Epithelial cell of proximal tubule (primary cell): Measurements from ENCODE around the gene GPR17. TPM values are rescaled to one million over a fixed set of nuclear protein-coding genes. Genes with fewer than 3 reads are reported as not detected.

Experiments
- DNase-seq: peaks from one replicate; pipeline ENCODE4 v3.0.0-alpha.2; 2011; ENCODE audit warnings: low read depth
- H3K4me3 ChIP-seq: 2 replicates; pipeline ENCODE4 v1.5.1; 2011; ENCODE audit warnings: low read depth, mild to moderate bottlenecking, low read length
- total RNA-seq: library from RNA; depleted of rRNA; stranded (reverse); fragments of >200 nt; gene quantifications from 2 replicates; pipeline ENCODE4 v1.2.3, GENCODE V29; 2015
- TF ChIP-seq, protein P1 (sequence below): conservative IDR thresholded peaks from 2 replicates; pipeline ENCODE4 v1.5.1; 2012; ENCODE audit warnings: low read depth, mild to moderate bottlenecking, low read length

Gene GPR17
- total RNA-seq, 1 donor from 2014 or later = not detected

DNA sequence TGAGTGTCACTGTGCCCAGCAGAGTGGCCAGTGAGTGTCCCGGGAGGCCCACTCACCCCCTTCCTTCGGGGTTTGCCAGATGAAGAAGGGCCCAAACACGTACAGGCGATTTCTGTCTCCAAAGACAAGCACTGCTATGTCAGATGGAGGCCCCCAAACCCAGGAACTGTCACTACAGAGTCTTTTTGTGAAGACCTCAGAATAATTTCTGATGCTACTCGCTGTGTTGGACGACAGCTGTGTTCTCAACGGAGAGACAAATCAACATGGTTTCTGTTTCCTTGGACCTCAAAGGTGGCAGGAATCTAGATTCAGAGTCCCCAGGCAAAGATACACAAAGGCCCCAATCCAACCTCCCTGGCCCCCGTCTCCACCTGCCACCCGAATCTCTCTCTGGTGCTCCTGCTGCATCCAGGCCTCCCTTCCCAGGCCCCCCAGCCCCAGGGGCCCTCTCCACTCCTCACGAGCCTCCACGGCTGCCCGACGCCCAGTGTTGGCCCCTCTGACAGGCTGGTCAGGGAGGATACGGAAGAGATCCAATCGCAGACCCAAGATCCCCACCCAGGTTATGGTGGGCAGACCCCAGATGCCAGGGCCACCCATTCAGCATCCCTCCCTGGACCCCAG lies 2.4 kb upstream of the GPR17 start:
- H3K4me3 ChIP-seq = no peak overlapping the region
- TF ChIP-seq, protein P1, sequence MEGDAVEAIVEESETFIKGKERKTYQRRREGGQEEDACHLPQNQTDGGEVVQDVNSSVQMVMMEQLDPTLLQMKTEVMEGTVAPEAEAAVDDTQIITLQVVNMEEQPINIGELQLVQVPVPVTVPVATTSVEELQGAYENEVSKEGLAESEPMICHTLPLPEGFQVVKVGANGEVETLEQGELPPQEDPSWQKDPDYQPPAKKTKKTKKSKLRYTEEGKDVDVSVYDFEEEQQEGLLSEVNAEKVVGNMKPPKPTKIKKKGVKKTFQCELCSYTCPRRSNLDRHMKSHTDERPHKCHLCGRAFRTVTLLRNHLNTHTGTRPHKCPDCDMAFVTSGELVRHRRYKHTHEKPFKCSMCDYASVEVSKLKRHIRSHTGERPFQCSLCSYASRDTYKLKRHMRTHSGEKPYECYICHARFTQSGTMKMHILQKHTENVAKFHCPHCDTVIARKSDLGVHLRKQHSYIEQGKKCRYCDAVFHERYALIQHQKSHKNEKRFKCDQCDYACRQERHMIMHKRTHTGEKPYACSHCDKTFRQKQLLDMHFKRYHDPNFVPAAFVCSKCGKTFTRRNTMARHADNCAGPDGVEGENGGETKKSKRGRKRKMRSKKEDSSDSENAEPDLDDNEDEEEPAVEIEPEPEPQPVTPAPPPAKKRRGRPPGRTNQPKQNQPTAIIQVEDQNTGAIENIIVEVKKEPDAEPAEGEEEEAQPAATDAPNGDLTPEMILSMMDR = no peak
- DNase-seq = no peak

DNA sequence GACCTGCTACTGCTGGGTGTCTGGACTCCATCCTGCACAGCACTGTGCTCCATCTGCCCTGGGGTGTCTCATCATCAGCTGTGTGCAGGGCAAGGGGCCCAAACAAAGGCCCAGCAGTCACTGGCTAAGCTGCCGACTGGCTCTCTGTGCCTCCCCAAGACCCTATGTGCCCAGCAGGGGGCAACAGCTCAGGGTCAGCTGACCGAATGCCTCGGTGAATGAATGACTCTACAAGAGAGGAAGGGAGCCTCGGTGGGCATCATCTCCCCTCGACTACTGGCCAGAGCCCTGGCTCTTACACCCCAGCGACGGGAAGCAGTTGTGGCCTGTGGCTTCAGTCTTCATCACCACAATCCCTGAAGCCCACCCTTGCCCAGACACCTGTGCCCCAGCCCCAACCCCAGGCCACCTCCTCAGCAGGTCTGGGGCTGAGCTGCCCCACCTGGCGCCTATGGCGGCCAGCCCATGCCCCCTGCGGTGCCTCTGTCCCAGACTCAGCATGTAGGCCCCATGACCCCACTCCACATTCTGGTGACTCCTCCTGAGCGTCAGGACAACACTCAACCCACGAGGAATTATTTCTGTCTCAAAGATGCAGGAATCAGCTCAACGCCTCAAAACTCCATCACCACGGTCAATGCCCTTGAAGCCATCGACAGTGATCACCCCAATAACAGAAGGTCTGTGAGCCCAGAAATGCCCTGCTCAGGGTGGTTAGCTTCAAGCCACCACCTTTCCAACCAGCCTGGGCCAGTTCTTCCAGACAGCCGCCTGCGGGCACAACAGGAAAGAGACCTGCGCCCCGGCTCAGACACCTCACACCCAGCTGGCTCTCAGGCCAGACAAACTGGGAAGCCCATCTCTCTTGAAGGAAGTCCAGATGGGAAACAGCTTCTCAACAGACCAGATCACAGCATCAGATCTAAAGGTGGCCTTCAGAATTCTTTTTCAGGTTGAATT lies 1.6 kb upstream of the GPR17 start:
- TF ChIP-seq, protein P1 = no peak
- no peak overlapping the region for H3K4me3 ChIP-seq
- DNase-seq = no peak

DNA sequence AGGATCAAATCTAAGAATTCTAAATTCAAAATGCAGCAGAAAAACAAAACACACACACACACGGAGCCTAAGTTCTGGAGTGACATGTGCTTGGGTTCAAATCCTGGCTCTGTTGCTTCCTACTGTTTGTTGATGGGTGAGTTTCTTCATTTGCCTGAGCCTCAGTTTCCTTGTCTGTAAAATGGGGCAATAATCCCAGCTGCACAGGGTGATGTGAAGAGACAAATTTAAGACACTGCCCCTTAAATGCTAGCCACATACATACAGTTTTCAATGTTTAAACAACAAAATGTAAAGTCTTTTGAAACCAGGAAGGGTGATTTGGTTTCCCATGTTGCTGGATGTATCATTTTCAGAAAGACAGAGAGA lies 943 bp upstream of the GPR17 start:
- no peak overlapping the region for H3K4me3 ChIP-seq
- TF ChIP-seq, protein P1 = no peak
- DNase-seq = no peak

DNA sequence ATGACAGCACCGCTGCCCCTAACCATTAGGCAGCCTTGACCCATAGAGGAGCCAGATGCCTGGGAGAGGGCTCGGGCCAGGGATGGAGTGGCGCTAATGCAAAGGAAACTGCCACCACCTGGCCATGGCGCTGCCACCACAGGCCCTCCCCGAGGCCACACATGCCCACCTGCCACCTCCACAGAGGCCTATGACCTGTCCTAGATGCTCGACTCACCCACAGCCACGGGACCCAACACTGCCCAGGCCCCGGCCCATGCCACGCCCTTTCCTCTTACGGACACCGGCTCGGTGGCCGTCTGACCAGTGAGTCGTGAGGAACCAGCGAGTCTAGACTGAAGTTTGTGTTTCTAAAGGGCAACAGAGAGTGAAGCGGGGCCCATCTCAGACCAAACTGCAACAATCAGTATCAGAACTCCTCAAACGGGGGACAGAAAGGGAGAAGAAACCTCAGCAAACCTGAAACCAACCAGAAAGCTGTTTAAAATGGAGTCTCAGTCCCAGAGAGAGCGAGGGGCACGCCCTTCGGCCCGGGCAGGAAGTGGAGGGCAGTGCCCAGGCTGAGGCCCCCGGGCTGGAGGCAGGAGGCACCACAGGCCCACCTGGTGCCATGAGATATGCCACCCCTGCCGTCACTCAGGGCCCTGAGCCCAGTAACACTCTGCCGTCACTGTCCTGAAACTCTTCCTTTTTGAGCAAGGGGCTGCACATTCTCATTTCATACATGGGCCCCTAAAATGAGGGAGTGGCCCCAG lies 711 bp downstream of the GPR17 start:
- TF ChIP-seq, protein P1 = no peak
- no peak overlapping the region for H3K4me3 ChIP-seq
- no peak for DNase-seq

DNA sequence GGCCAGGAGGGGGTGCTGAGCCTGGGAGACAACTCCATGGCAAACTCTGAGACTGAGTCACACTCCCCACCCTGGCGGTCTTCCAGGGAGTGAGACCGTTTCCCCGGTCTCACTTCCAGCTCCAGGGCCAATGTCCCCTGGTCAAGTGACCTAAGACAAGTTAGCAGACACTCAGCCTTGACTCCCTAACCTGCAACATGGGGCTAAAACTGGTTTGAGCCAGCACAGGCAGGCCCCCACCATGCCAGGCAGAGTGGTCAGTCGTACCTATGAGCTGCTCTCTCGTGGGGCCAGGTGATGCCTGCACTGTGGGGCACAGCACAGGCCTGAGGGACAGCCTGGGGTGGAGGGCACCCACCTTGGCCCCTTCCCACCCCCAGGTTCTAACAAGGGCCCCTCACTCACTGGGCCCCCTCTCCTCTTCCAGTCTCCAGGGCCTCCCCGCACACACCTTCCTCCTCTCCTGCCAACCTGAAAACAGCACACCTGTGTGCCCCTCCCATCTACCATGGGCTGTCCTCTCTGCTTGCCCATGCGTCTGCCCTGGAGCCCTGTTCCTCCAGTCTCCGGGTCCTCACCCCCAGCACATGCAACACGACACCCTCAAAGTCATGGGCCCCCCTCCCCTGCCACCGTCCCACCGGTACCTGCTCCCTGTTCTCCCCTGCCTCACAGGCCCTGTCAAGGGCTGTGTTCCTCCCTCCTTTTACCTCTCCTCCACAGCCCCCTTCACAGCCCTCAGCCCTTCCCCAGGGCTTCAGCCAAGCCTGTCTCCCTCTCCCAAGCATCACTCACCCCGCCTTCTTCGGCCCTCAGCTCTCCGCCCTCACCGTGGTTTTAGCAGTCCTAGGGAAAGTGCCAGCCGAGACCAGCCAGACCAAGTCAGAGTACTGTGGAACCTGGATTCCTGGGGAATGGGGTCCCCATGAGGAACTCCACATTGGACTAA lies 1.6 kb downstream of the GPR17 start:
- H3K4me3 ChIP-seq = no peak overlapping the region
- TF ChIP-seq, protein P1 = no peak
- no peak for DNase-seq

DNA sequence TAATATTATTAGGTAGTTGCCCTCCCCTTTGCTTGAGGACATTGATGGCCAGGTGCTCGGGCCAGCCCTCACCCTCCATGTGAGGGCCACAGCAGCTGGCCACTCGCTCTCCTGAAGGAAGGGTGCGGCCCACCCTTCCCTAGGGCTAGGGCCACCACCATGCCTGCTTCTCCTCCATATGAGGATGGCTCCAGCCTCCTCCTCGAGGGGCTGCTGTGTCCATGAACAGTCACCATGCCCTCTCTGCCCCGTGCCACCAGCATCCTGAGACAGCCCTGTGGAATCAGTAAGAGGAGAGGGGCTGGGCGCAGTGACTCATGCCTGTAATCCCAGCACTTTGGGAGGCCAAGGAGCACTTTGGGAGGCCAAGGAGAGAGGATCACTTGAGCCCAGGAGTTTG lies 2.4 kb downstream of the GPR17 start:
- DNase-seq = no peak
- TF ChIP-seq, protein P1 = no peak
- H3K4me3 ChIP-seq = no peak overlapping the region
